Measurements from ENCODE around the gene COPS7A.

The COPS7A gene

DNA sequence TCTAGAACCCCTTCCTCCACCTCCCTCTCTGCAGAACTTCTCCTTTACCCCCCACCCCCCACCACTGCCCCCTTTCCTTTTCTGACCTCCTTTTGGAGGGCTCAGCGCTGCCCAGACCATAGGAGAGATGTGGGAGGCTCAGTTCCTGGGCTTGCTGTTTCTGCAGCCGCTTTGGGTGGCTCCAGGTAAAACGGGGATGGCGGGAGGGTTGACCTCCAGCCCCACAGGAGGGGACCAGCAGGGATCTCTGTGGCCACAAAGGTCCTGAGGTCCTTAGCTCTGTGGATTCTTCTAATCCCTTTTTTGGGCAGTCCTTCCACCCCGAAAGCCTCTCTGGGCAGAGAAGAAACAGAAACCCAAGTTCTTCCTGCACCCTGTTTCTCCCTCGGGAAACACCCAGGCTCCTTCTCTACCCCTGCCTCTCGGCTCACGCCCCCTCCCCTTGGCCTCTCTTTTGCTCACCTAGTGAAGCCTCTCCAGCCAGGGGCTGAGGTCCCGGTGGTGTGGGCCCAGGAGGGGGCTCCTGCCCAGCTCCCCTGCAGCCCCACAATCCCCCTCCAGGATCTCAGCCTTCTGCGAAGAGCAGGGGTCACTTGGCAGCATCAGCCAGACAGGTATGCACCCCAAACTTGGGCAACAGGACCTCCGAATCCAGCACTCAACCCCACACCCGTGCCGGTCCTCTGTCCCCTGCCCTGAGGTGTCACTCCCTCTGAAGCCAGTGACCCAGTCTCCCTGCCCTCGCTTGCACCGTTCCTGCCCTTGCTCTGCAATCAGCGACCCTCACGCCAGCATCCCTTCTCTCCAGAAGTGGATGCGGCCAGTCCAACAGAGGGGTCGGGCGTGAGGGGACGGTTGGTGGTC, 49.1 kb downstream of the COPS7A start:
- Mint-ChIP-seq H3K36me3 (ENCODE audit: low read depth) (peaks cover 45% of the 10 kb centered on the region), H3K9me3 (no peaks in the 10 kb centered on the region), H3K27ac (no peak overlapping the region), H3K4me1 (peaks cover 77% of the 10 kb centered on the region), H3K27me3 (ENCODE audit: low read depth, poor library complexity) (peaks cover 15% of the 10 kb centered on the region), H3K4me3 (peak overlapping the region; percentile 75)
- TF ChIP-seq CTCF (IDR thresholded peaks at IDR 0.05) = no peak
- no peak for DNase-seq

DNA sequence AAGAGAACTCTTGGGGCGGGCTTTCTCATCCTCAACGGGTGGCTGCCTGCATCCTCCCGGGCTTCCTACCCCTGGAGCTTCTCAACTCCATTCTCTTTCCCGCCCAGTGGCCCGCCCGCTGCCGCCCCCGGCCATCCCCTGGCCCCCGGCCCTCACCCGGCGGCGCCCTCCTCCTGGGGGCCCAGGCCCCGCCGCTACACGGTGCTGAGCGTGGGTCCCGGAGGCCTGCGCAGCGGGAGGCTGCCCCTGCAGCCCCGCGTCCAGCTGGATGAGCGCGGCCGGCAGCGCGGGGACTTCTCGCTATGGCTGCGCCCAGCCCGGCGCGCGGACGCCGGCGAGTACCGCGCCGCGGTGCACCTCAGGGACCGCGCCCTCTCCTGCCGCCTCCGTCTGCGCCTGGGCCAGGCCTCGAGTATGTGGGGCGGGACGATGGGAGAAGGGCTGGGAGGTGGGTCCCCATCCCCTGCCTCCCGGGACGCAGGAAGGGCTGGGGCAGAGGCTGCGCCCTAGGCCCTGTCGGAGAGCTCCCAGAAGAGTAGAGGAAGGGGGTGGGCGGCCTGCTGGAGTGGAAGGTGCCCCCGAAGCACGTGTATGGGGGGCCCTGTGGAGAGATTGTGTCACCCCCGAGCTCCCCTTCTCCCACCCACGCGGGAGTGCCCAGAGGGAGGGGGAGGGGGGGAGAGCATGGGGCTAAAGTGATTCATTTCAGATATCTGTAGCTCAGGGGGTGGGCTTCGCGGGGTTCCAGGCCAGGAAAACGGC, 49.9 kb downstream of the COPS7A start:
- no peak for TF ChIP-seq CTCF (IDR thresholded peaks at IDR 0.05)
- Mint-ChIP-seq H3K4me3 (peak overlapping the region; percentile 75), H3K36me3 (ENCODE audit: low read depth) (peaks cover 49% of the 10 kb centered on the region), H3K27me3 (ENCODE audit: low read depth, poor library complexity) (peaks cover 18% of the 10 kb centered on the region), H3K9me3 (no peaks in the 10 kb centered on the region), H3K4me1 (peaks cover 77% of the 10 kb centered on the region), H3K27ac (no peak overlapping the region)
- peak; percentile 58 for DNase-seq

- peaks cover 18% of the 10 kb centered on the region for H3K27me3 Mint-ChIP-seq (ENCODE audit: low read depth, poor library complexity)
- peaks cover 49% of the 10 kb centered on the region for H3K36me3 Mint-ChIP-seq (ENCODE audit: low read depth)
- no peaks in the 10 kb centered on the region for H3K9me3 Mint-ChIP-seq
- peak overlapping the region; percentile 74 for H3K27ac Mint-ChIP-seq
- TF ChIP-seq CTCF (IDR thresholded peaks at IDR 0.05) = no peak
- peak overlapping the region; percentile 50 for H3K4me3 Mint-ChIP-seq
- no peak for DNase-seq
- peaks cover 77% of the 10 kb centered on the region for H3K4me1 Mint-ChIP-seq
These were observed 50.7 kb downstream of the COPS7A start for GRCh38 chr12:6774499-6775062.

GRCh38 chr12:6775185-6776174, 51.6 kb downstream of the COPS7A start:
- Mint-ChIP-seq H3K4me3 (peak overlapping the region; percentile 50), H3K4me1 (peaks cover 74% of the 10 kb centered on the region), H3K27ac (no peak overlapping the region), H3K36me3 (ENCODE audit: low read depth) (peaks cover 49% of the 10 kb centered on the region), H3K27me3 (ENCODE audit: low read depth, poor library complexity) (peaks cover 18% of the 10 kb centered on the region), H3K9me3 (no peaks in the 10 kb centered on the region)
- no peak for DNase-seq
- TF ChIP-seq CTCF (IDR thresholded peaks at IDR 0.05) = no peak

DNA sequence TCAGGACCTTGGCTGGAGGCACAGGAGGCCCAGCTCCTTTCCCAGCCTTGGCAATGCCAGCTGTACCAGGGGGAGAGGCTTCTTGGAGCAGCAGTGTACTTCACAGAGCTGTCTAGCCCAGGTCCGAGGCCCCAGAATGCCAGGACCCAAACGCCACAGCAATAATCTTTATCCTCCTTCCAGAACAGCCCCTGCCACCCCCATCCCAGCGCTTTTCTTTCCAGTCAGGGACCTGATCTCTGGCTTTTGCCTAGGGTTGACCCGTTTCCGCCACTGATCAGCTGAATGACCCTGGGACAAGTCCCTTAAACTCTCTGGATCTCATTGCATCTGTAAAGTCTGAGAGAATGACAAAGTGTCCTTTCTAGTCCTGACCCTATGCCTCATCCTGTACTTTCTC, 53.5 kb downstream of the COPS7A start:
- peaks cover 65% of the 10 kb centered on the region for H3K4me1 Mint-ChIP-seq
- no peak for DNase-seq
- H3K27ac Mint-ChIP-seq = no peak overlapping the region
- no peak for TF ChIP-seq CTCF (IDR thresholded peaks at IDR 0.05)
- peaks cover 36% of the 10 kb centered on the region for H3K36me3 Mint-ChIP-seq (ENCODE audit: low read depth)
- H3K4me3 Mint-ChIP-seq = no peak overlapping the region
- peaks cover 14% of the 10 kb centered on the region for H3K27me3 Mint-ChIP-seq (ENCODE audit: low read depth, poor library complexity)
- H3K9me3 Mint-ChIP-seq = no peaks in the 10 kb centered on the region

Data from nephron progenitor cell (in vitro differentiated cells).